Mesodermal cell (in vitro differentiated cells): Measurements from ENCODE around the gene TCERG1.

Experiments
- H3K27ac ChIP-seq: 2 replicates; pipeline ENCODE4 v1.7.0; 2013; ENCODE audit warnings: mild to moderate bottlenecking, low read depth, low read length, moderate library complexity; ENCODE audit not compliant: severe bottlenecking
- H3K36me3 ChIP-seq: 2 replicates; pipeline ENCODE4 v1.7.1; 2013; ENCODE audit warnings: mild to moderate bottlenecking, low read length, moderate library complexity; ENCODE audit not compliant: control insufficient read depth, insufficient read depth
- H3K4me1 ChIP-seq: one replicate; pipeline ENCODE4 v1.7.1; 2013; ENCODE audit warnings: mild to moderate bottlenecking, low read length; ENCODE audit not compliant: insufficient read depth, control insufficient read depth, poor library complexity, severe bottlenecking
- H3K4me3 ChIP-seq: 2 replicates; pipeline ENCODE4 v1.7.0; 2013; ENCODE audit warnings: low read length, control low read depth, mild to moderate bottlenecking; ENCODE audit not compliant: insufficient read depth, poor library complexity, severe bottlenecking; ENCODE audit errors: extremely low read depth
- H3K9me3 ChIP-seq: 2 replicates; pipeline ENCODE4 v1.7.1; 2013; ENCODE audit warnings: mild to moderate bottlenecking, low read length, moderate library complexity; ENCODE audit not compliant: control insufficient read depth
- WGBS, 2 experiments: methylation state at CpG; one replicate each; pipeline ENCODE4 v1.1.5; 2013; ENCODE audit warnings: missing lambda C conversion rate in 2 of 2; ENCODE audit not compliant: insufficient coverage in 2 of 2; 5-methylcytosine and 5-hydroxymethylcytosine counted together

The TCERG1 gene

GRCh38 chr5:146457431-146457830, 10.3 kb downstream of the TCERG1 start:
- WGBS, 2 experiments, result 87 to 100% methylated on average over 2 of the region's 2 CpGs
- Histone ChIP-seq H3K4me1 (no peaks in the 10 kb centered on the region), H3K4me3 (no peak overlapping the region), H3K9me3 (no peaks in the 10 kb centered on the region), H3K27ac (no peak overlapping the region), H3K36me3 (peaks cover 51% of the 10 kb centered on the region)

- no peaks in the 10 kb centered on the region for H3K4me1 ChIP-seq
- H3K9me3 ChIP-seq, result no peaks in the 10 kb centered on the region
- H3K4me3 ChIP-seq, result no peak overlapping the region
- 93 to 100% methylated on average over 3 to 5 of the region's 5 CpGs for WGBS, 2 experiments
- H3K36me3 ChIP-seq, result peaks cover 57% of the 10 kb centered on the region
- no peak overlapping the region for H3K27ac ChIP-seq
Observed at GRCh38 chr5:146458894-146459293, 11.8 kb downstream of the TCERG1 start.

- Histone ChIP-seq H3K9me3 (no peaks in the 10 kb centered on the region), H3K4me1 (no peaks in the 10 kb centered on the region), H3K36me3 (peaks cover 53% of the 10 kb centered on the region), H3K27ac (no peak overlapping the region), H3K4me3 (no peak overlapping the region)
- WGBS, 2 experiments, result no CpG with 5 or more reads among the region's 1 CpG
Observed at GRCh38 chr5:146461319-146461718, 14.2 kb downstream of the TCERG1 start.

GRCh38 chr5:146463446-146463845, 16.3 kb downstream of the TCERG1 start:
- no peak overlapping the region for H3K4me3 ChIP-seq
- no peaks in the 10 kb centered on the region for H3K9me3 ChIP-seq
- H3K27ac ChIP-seq, result no peak overlapping the region
- no peaks in the 10 kb centered on the region for H3K4me1 ChIP-seq
- H3K36me3 ChIP-seq, result peaks cover 37% of the 10 kb centered on the region
- WGBS, 2 experiments, result 100% methylated on average over 2 to 4 of the region's 6 CpGs

- peaks cover 37% of the 10 kb centered on the region for H3K36me3 ChIP-seq
- no peak overlapping the region for H3K4me3 ChIP-seq
- H3K4me1 ChIP-seq, result no peaks in the 10 kb centered on the region
- WGBS, 2 experiments, result 92 to 94% methylated on average over 1 to 2 of the region's 3 CpGs
- no peaks in the 10 kb centered on the region for H3K9me3 ChIP-seq
- H3K27ac ChIP-seq, result no peak overlapping the region
Observed at GRCh38 chr5:146466521-146467349, 19.6 kb downstream of the TCERG1 start.

GRCh38 chr5:146467760-146468159, 20.6 kb downstream of the TCERG1 start:
- 86 to 94% methylated on average over 1 of the region's 1 CpG for WGBS, 2 experiments
- Histone ChIP-seq H3K9me3 (no peaks in the 10 kb centered on the region), H3K36me3 (peaks cover 47% of the 10 kb centered on the region), H3K4me3 (no peak overlapping the region), H3K27ac (no peak overlapping the region), H3K4me1 (no peaks in the 10 kb centered on the region)

- no peaks in the 10 kb centered on the region for H3K9me3 ChIP-seq
- H3K27ac ChIP-seq, result no peak overlapping the region
- no CpG with 5 or more reads among the region's 1 CpG for WGBS, 2 experiments
- H3K4me3 ChIP-seq, result no peak overlapping the region
- H3K36me3 ChIP-seq, result peaks cover 68% of the 10 kb centered on the region
- no peaks in the 10 kb centered on the region for H3K4me1 ChIP-seq
Observed at GRCh38 chr5:146474065-146474464, 26.9 kb downstream of the TCERG1 start.

- WGBS, 2 experiments, result 80 to 100% methylated on average over 1 of the region's 4 CpGs
- H3K4me3 ChIP-seq, result no peak overlapping the region
- no peak overlapping the region for H3K27ac ChIP-seq
- H3K36me3 ChIP-seq, result peaks cover 62% of the 10 kb centered on the region
- no peaks in the 10 kb centered on the region for H3K4me1 ChIP-seq
- no peaks in the 10 kb centered on the region for H3K9me3 ChIP-seq
Observed at GRCh38 chr5:146475190-146475780, 28.2 kb downstream of the TCERG1 start.

- no CpG with 5 or more reads among the region's 1 CpG for WGBS, 2 experiments
- Histone ChIP-seq H3K27ac (no peak overlapping the region), H3K4me3 (no peak overlapping the region), H3K9me3 (no peaks in the 10 kb centered on the region), H3K36me3 (peaks cover 60% of the 10 kb centered on the region), H3K4me1 (no peaks in the 10 kb centered on the region)
Observed at GRCh38 chr5:146475906-146476305, 28.8 kb downstream of the TCERG1 start.

GRCh38 chr5:146482775-146483174, 35.6 kb downstream of the TCERG1 start:
- Histone ChIP-seq H3K36me3 (peaks cover 60% of the 10 kb centered on the region), H3K27ac (no peak overlapping the region), H3K9me3 (no peaks in the 10 kb centered on the region), H3K4me1 (no peaks in the 10 kb centered on the region), H3K4me3 (no peak overlapping the region)
- no CpG with 5 or more reads among the region's 2 CpGs for WGBS, 2 experiments

- Histone ChIP-seq H3K4me3 (no peak overlapping the region), H3K27ac (no peak overlapping the region), H3K36me3 (peaks cover 66% of the 10 kb centered on the region), H3K9me3 (no peaks in the 10 kb centered on the region), H3K4me1 (no peaks in the 10 kb centered on the region)
Observed at GRCh38 chr5:146484714-146485391, 37.7 kb downstream of the TCERG1 start.
